Heart left ventricle (tissue), 16 donors: ENCODE results near the gene CBX4. TPM values are rescaled to one million over a fixed set of nuclear protein-coding genes. Genes with fewer than 3 reads are reported as not detected.

ENCODE experiments used
- ATAC-seq, 4 donors: fragments of 200-7000 bp; cut with Tn5 transposase; one replicate each; pipeline ENCODE4 v1.9.1; 2020 to 2022; ENCODE audit warnings: moderate library complexity in 4 of 4, mild to moderate bottlenecking in 3 of 4, moderate number of reproducible peaks in 1 of 4
- DNase-seq, 5 donors: peaks; one replicate each; pipeline ENCODE4 v3.0.0-alpha.2; 2020
- H3K27ac ChIP-seq, 12 donors: fragments of 200-600 bp; sonication (generic) in 4 of 12; one replicate each; pipeline versions ENCODE4 v1.5.0 to v1.8.0; 2016 to 2022; ENCODE audit warnings: mild to moderate bottlenecking in 2 of 12
- H3K27me3 ChIP-seq, 9 donors: fragments of 200-600 bp; sonication (generic) in 2 of 9; one replicate each; pipeline versions ENCODE4 v1.5.1 to v1.8.0; 2016 to 2022; ENCODE audit warnings: mild to moderate bottlenecking in 3 of 9
- H3K36me3 ChIP-seq, 9 donors: fragments of 200-600 bp; sonication (generic) in 2 of 9; one replicate each; pipeline versions ENCODE4 v1.5.0 to v1.8.0; 2018 to 2022; ENCODE audit warnings: mild to moderate bottlenecking in 2 of 9
- H3K4me1 ChIP-seq, 12 donors: fragments of 200-600 bp; sonication (generic) in 4 of 12; one replicate each; pipeline versions ENCODE4 v1.5.0 to v1.8.0; 2016 to 2022; ENCODE audit warnings: mild to moderate bottlenecking in 3 of 12
- H3K4me3 ChIP-seq, 12 donors: fragments of 200-600 bp; sonication (generic) in 4 of 12; one replicate each; pipeline versions ENCODE4 v1.5.0 to v1.8.0; 2017 to 2022; ENCODE audit warnings: mild to moderate bottlenecking in 9 of 12, moderate library complexity in 4 of 12
- H3K9me3 ChIP-seq, 12 donors: fragments of 200-600 bp; sonication (generic) in 4 of 12; one replicate each; pipeline versions ENCODE4 v1.5.0 to v1.8.0; 2016 to 2022; ENCODE audit warnings: mild to moderate bottlenecking in 1 of 12
- CTCF ChIP-seq, 12 donors: fragments of 200-600 bp; sonication (generic) in 4 of 12; IDR thresholded peaks; one replicate each; pipeline versions ENCODE4 v1.5.0 to v1.8.0; 2018 to 2022; ENCODE audit warnings: antibody characterized with exemption in 12 of 12, mild to moderate bottlenecking in 5 of 12
- POLR2A ChIP-seq, 2 donors: fragments of 450-650 bp; IDR thresholded peaks; one replicate each; pipeline ENCODE4 v1.6.1; 2017; ENCODE audit warnings: antibody characterized with exemption in 2 of 2, mild to moderate bottlenecking in 2 of 2, moderate library complexity in 2 of 2
- WGBS, 4 donors: extraction: QIAGEN DNeasy Blood & Tissue Kit in 2 of 4; methylation state at CpG; one replicate each; pipeline versions ENCODE4 v1.1.5 to v1.1.7; 2013 to 2018; 5-methylcytosine and 5-hydroxymethylcytosine counted together
- intact Hi-C, 10 donors: fragments of 100-400 bp; cut with DNase I; formaldehyde crosslinking; loops; one replicate each; pipeline versions ENCODE4 v1.11.1 to v1.14.2; 2022
- polyA plus RNA-seq, 2 donors: library from polyadenylated mRNA; stranded (reverse); fragments of 200-250 nt; gene quantifications; one replicate each; pipeline ENCODE4 v1.2.3, GENCODE V29; 2013
- total RNA-seq, 9 donors: library from RNA; depleted of rRNA in 2 of 9; stranded (reverse); fragments of >200 nt in 2 of 9; fragmentation: NEBNext Ultra II Directional in 3 of 9; extraction: Animal tissue kit (Norgen Biotek cat#: 25700) in 3 of 9; gene quantifications; one replicate each; pipeline versions ENCODE4 v1.1.0 to v1.2.4, GENCODE V29; 2016 to 2023
- donor health status: ischemic (EF 13 %, LVEDD 7.1; RV severe dilation, severe dysfunction).
- donor health status: healthy with polysubstance abuse.
- donor health status: DM: no; HTN: yes; CAD: no.
- donor health status: DM: no; HTN: no; CAD: no.
- donor health status: ischemic (EF 25% LVEDD 6.9; RV normal size, moderate dysfunction).
- donor health status: ischemic (EF 25% LVEDD 5.7; RV mildly dilated, moderate dysfunction).
- donor health status: healthy.
- donor health status: DM: yes; HTN: yes; CAD: no.
- donor health status: ischemic (EF 35%, LVEDD 5.7; RV mildly dilated, moderate dysfunction).
- donor health status: nonischemic (EF 11% LVEDD 7.7; RV severe dilation, severe dysfunction).
- donor health status: DM: yes; HTN: yes; CAD: no.
- donor health status: PGD.
- donor health status: ischemic (EF 29% LVEDD 5.4; RV normal size, mild dysfunction).
- donor health status: nonischemic (EF 23%, LVEDD 6.1; RV moderate dilation, normal function).

Gene CBX4
- total and polyA plus RNA-seq, 11 donors: 10.9 to 41.1 (median 26.8) TPM

- no peak for ATAC-seq
- intact Hi-C loops: loop anchor here in 2 of 10 donors (10.0 kb wide), 2 partner anchors 123 to 133 kb away; no protein-coding TSS in a partner anchor
- no peak for DNase-seq
- H3K27me3 ChIP-seq: peaks cover 0 to 12% (median 0%) of the 10 kb centered on the region in 9 donors
- no peaks in the 10 kb centered on the region for H3K36me3 ChIP-seq
- no peak for TF ChIP-seq POLR2A (IDR thresholded peaks at IDR 0.05)
- H3K4me3 ChIP-seq: no peak overlapping the region
- no peak overlapping the region for H3K27ac ChIP-seq
- 77 to 82% (median 79%) methylated on average over 11 of the region's 11 CpGs for WGBS, 4 donors
- no peaks in the 10 kb centered on the region for H3K9me3 ChIP-seq
- H3K4me1 ChIP-seq: peaks cover 0 to 12% (median 0%) of the 10 kb centered on the region in 12 donors
These were observed 12.2 kb upstream of the CBX4 start for GRCh38 chr17:79851461-79851817.

GRCh38 chr17:79850571-79851460 lies 11.6 kb upstream of the CBX4 start:
- no peak for TF ChIP-seq CTCF (IDR thresholded peaks at IDR 0.05)
- Histone ChIP-seq H3K36me3 (no peaks in the 10 kb centered on the region), H3K27me3 (peaks cover 0 to 12% (median 0%) of the 10 kb centered on the region in 9 donors), H3K27ac (no peak overlapping the region), H3K4me3 (no peak overlapping the region), H3K9me3 (no peaks in the 10 kb centered on the region), H3K4me1 (peaks cover 0 to 15% (median under 1%) of the 10 kb centered on the region in 12 donors)
- DNase-seq (peak in 1 of 5 donors; percentile 20), ATAC-seq (no peak)
- 93 to 96% (median 93%) methylated on average over 12 to 18 of the region's 18 CpGs for WGBS, 4 donors
- intact Hi-C loops: loop anchor here in 2 of 10 donors (10.0 kb wide), 2 partner anchors 124 to 134 kb away; no protein-coding TSS in a partner anchor

- Histone ChIP-seq H3K27me3 (peaks cover 0 to 12% (median 0%) of the 10 kb centered on the region in 9 donors), H3K36me3 (no peaks in the 10 kb centered on the region), H3K4me3 (no peak overlapping the region), H3K9me3 (no peaks in the 10 kb centered on the region), H3K27ac (no peak overlapping the region), H3K4me1 (peaks cover 0 to 24% (median 9%) of the 10 kb centered on the region in 12 donors)
- DNase-seq: no peak
- no peak for TF ChIP-seq CTCF (IDR thresholded peaks at IDR 0.05)
- TF ChIP-seq POLR2A (IDR thresholded peaks at IDR 0.05): no peak
- intact Hi-C loops: loop anchor here in 6 of 10 donors (5.0 to 10.0 kb wide), 7 partner anchors 62 to 137 kb away; no protein-coding TSS in a partner anchor
- WGBS, 4 donors: 73 to 82% (median 80%) methylated on average over 8 of the region's 8 CpGs
- ATAC-seq: no peak
These were observed 10.7 kb upstream of the CBX4 start for GRCh38 chr17:79849953-79850352.

- no peak for TF ChIP-seq POLR2A (IDR thresholded peaks at IDR 0.05)
- no peak for TF ChIP-seq CTCF (IDR thresholded peaks at IDR 0.05)
- ATAC-seq (no peak), DNase-seq (no peak)
- H3K36me3 ChIP-seq: no peaks in the 10 kb centered on the region
- no peak overlapping the region for H3K4me3 ChIP-seq
- 86 to 90% (median 87%) methylated on average over 8 of the region's 8 CpGs for WGBS, 4 donors
- no peak overlapping the region for H3K27ac ChIP-seq
- intact Hi-C loops: loop anchor here in 5 of 10 donors (5.0 to 10.0 kb wide), 5 partner anchors 64 to 139 kb away; no protein-coding TSS in a partner anchor
- H3K27me3 ChIP-seq: peaks cover 0 to 22% (median under 1%) of the 10 kb centered on the region in 9 donors
- no peaks in the 10 kb centered on the region for H3K9me3 ChIP-seq
- peaks cover 0 to 40% (median 22%) of the 10 kb centered on the region in 12 donors for H3K4me1 ChIP-seq
These were observed 9.1 kb upstream of the CBX4 start for GRCh38 chr17:79848370-79848766.
